Astrocyte of the cerebellum (primary cell): ENCODE results near the gene CERS6.
"Not testable (repeated sequence)": the region's sequence is repeated elsewhere in the genome, so short reads cannot be mapped to it uniquely, and the experiment has no call there.

Source experiments
- DNase-seq: peaks from one replicate; pipeline ENCODE4 v3.0.0-alpha.2; 2011; ENCODE audit warnings: low read depth
- H3K4me3 ChIP-seq: 2 replicates; pipeline ENCODE4 v1.5.1; 2011; ENCODE audit warnings: mild to moderate bottlenecking, low read depth, low read length, moderate library complexity
- CTCF ChIP-seq: IDR thresholded peaks from 2 replicates; pipeline ENCODE4 v1.5.1; 2012; ENCODE audit warnings: low read length, low read depth, moderate library complexity, mild to moderate bottlenecking; ENCODE audit errors: missing control alignments
- in situ Hi-C: cut with HindIII; loops from 2 replicates; pipeline ENCODE4 v1.10.0; 2017; ENCODE audit warnings: low sequenced_read_pairs

The CERS6 gene

GRCh38 chr2:168652997-168653921, 197.2 kb downstream of the CERS6 start:
- no peak for DNase-seq
- in situ Hi-C loops = no loop called here
- TF ChIP-seq CTCF = no peak
- no peak overlapping the region for H3K4me3 ChIP-seq

- in situ Hi-C loops = no loop called here
- no peak overlapping the region for H3K4me3 ChIP-seq
- no peak for DNase-seq
- no peak for TF ChIP-seq CTCF
Measured at GRCh38 chr2:168654705-168655104, 198.6 kb downstream of the CERS6 start.

- no peak for TF ChIP-seq CTCF
- in situ Hi-C loops = no loop called here
- H3K4me3 ChIP-seq = no peak overlapping the region
- DNase-seq = no peak
Measured at GRCh38 chr2:168655207-168655606, 199.1 kb downstream of the CERS6 start.

- in situ Hi-C loops, H3K4me3 ChIP-seq: not testable (repeated sequence)
Measured at GRCh38 chr2:168657378-168657777, 201.3 kb downstream of the CERS6 start.

GRCh38 chr2:168658706-168659105, 202.6 kb downstream of the CERS6 start:
- no peak overlapping the region for H3K4me3 ChIP-seq
- no peak for DNase-seq
- in situ Hi-C loops = no loop called here
- no peak for TF ChIP-seq CTCF

More at GRCh38 chr2:168657378-168657777, 201.3 kb downstream of the CERS6 start:
- not testable (repeated sequence) for DNase-seq

- no peak for DNase-seq
- in situ Hi-C loops = no loop called here
- no peak overlapping the region for H3K4me3 ChIP-seq
- TF ChIP-seq CTCF = no peak
Measured at GRCh38 chr2:168660870-168661862, 205.1 kb downstream of the CERS6 start.
